ENCODE results near the gene PRR15. TPM values are rescaled to one million over a fixed set of nuclear protein-coding genes. Genes with fewer than 3 reads are reported as not detected.

Gene PRR15
- total and polyA plus RNA-seq, 2 of the 8 experiments (the other 6 are each of a cell fraction or from before 2014, with no cell fraction given): 4.9 to 7.9 TPM

DNA sequence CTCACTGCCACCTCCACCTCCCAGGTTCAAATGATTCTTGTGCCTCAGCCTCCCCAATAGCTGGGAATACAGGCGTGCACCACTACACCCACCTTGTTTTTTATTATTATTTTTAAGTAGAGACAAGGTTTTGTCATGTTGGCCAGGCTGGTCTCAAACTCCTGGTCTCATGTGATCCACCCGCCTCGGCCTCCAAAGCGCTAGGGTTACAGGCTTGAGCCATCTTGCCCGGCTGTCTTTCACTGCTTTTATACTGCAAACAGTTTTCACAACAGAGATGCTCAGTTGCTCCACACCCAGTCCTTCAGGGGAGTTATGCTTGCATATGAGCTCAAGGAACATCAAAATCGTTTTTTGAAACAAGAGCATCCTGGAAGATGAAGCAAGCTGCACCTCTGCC lies 1.3 kb upstream of the PRR15 start:
- Histone ChIP-seq H2BK15ac (ENCODE audit: low read length) (no peak overlapping the region), H4K20me1 (replicated peaks in 1 of 2; ENCODE audit: control insufficient read depth in 1 of 2, insufficient read depth in 2 of 2, low read length in 2 of 2) (no peaks in the 10 kb centered on the region), H4K5ac (ENCODE audit: insufficient read length, low read depth, low read length) (no peak overlapping the region), H3K9ac (replicated peaks in 1 of 4; ENCODE audit: extremely low read depth in 1 of 4, low read depth in 3 of 4, low read length in 3 of 4) (no peak overlapping the region), H2BK120ac (replicated peaks; ENCODE audit: low read depth, low read length) (no peak overlapping the region), H3K56ac (replicated peaks; ENCODE audit: insufficient read length, low read depth, low read length) (no peak overlapping the region), H3K79me2 (ENCODE audit: control insufficient read depth in 1 of 2, insufficient read depth in 2 of 2, low read length in 2 of 2) (no peaks in the 10 kb centered on the region), H3K4me3 (ENCODE audit: extremely low read depth in 1 of 4, insufficient read depth in 2 of 4, low read depth in 3 of 4, low read length in 4 of 4) (peak overlapping the region in 2 of 4 experiments; percentile 88 to 96; a peak in 3 of 8 replicates), H2BK12ac (ENCODE audit: low read depth, low read length) (no peak overlapping the region), H3K4me2 (ENCODE audit: insufficient read depth in 1 of 2, low read depth in 2 of 2, low read length in 2 of 2) (peak overlapping the region; percentile 64 to 100), H4K8ac (ENCODE audit: extremely low read depth, insufficient read depth, low read length) (no peak overlapping the region), H3K18ac (ENCODE audit: extremely low read depth, low read length) (peak overlapping the region; percentile 17; the same call in 1 of the 2 replicates), H3K27ac (ENCODE audit: low read depth, low read length) (no peak overlapping the region), H3K23me2 (ENCODE audit: low read depth, low read length) (peaks cover 22% of the 10 kb centered on the region), H3K79me1 (ENCODE audit: low read depth, low read length) (no peaks in the 10 kb centered on the region), H3K9me3 (ENCODE audit: insufficient read depth in 2 of 2, low read depth in 1 of 2, low read length in 1 of 2) (no peaks in the 10 kb centered on the region), H3K4me1 (replicated peaks in 1 of 4; ENCODE audit: control insufficient read depth in 3 of 4, insufficient read depth in 4 of 4, low read length in 3 of 4) (peaks cover 5 to 27% (median 14%) of the 10 kb centered on the region in 4 experiments), H3K36me3 (ENCODE audit: control insufficient read depth in 2 of 4, insufficient read depth in 4 of 4, low read length in 3 of 4) (peaks cover 0 to 1% (median 0%) of the 10 kb centered on the region in 4 experiments; a peak in 1 of 8 replicates), H3K27me3 (replicated peaks in 1 of 4; ENCODE audit: control insufficient read depth in 3 of 4, extremely low read depth in 1 of 4, insufficient read depth in 3 of 4, low read length in 3 of 4) (peaks cover 0 to 23% (median 23%) of the 10 kb centered on the region in 4 experiments; a peak in 6 of 7 replicates), H2AFZ (ENCODE audit: low read length) (no peak overlapping the region), H3K14ac (ENCODE audit: insufficient read length) (no peak overlapping the region), H3K4ac (replicated peaks; ENCODE audit: insufficient read length, low read depth, low read length) (no peak overlapping the region), H2BK5ac (ENCODE audit: low read depth, low read length) (no peak overlapping the region), H2AK5ac (ENCODE audit: low read depth, low read length) (no peak overlapping the region), H4K91ac (replicated peaks; ENCODE audit: insufficient read length, low read length) (no peak overlapping the region), H3K23ac (ENCODE audit: insufficient read length) (no peak overlapping the region), H2BK20ac (ENCODE audit: low read length) (no peak overlapping the region)
- 71% methylated on average over 6 of the region's 6 CpGs; no CpG with 5 or more reads in 1 of the 2 experiments for WGBS, 2 experiments (ENCODE audit: extremely low coverage in 1 of 2, insufficient coverage in 1 of 2, insufficient read length in 1 of 2, insufficient replicate concordance in 2 of 2, low coverage in 1 of 2, low lambda C conversion rate in 2 of 2, missing lambda C conversion rate in 1 of 2)
- ChIA-PET POLR2A (ENCODE audit: partially characterized antibody) (interaction anchor here (0.5 to 0.6 kb wide), 2 partner anchors 56 to 75 kb away, joined by 3 to 4 read pairs; no protein-coding TSS in a partner anchor), CTCF (ENCODE audit: partially characterized antibody) (interaction anchor here (1.8 kb wide), 1 partner anchor 9 kb away, joined by 4 read pairs; no protein-coding TSS in a partner anchor)
- no peak for TF ChIP-seq SIN3A (conservative IDR thresholded peaks at IDR 0.05 in 1 of 2, IDR thresholded peaks at IDR 0.05 in 1 of 2; ENCODE audit: low read depth in 1 of 2, low read length in 2 of 2)
- no peak for TF ChIP-seq SUZ12 (IDR thresholded peaks at IDR 0.05; ENCODE audit: low read length)
- no peak for TF ChIP-seq MAFK (IDR thresholded peaks at IDR 0.05; ENCODE audit: low read depth, low read length)
- no peak for TF ChIP-seq RXRA (IDR thresholded peaks at IDR 0.05; ENCODE audit: insufficient read depth, low read depth, low read length)
- TF ChIP-seq, protein P1, sequence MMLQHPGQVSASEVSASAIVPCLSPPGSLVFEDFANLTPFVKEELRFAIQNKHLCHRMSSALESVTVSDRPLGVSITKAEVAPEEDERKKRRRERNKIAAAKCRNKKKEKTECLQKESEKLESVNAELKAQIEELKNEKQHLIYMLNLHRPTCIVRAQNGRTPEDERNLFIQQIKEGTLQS (IDR thresholded peaks at IDR 0.05; ENCODE audit: insufficient read depth, low read depth, low read length): no peak
- TF ChIP-seq, protein P2, sequence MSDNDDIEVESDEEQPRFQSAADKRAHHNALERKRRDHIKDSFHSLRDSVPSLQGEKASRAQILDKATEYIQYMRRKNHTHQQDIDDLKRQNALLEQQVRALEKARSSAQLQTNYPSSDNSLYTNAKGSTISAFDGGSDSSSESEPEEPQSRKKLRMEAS (IDR thresholded peaks at IDR 0.05): no peak
- no peak for TF ChIP-seq CREB1 (IDR thresholded peaks at IDR 0.05)
- no peak for TF ChIP-seq KDM4A (IDR thresholded peaks at IDR 0.05; ENCODE audit: low read depth, low read length, severe bottlenecking)
- no peak for TF ChIP-seq POLR2A (IDR thresholded peaks at IDR 0.05; ENCODE audit: control extremely low read depth in 1 of 2, low read depth in 2 of 2, low read length in 2 of 2)
- TF ChIP-seq ASH2L (IDR thresholded peaks at IDR 0.05; ENCODE audit: low read length): no peak
- no peak for TF ChIP-seq BRCA1 (IDR thresholded peaks at IDR 0.05; ENCODE audit: low read depth, low read length)
- no peak for TF ChIP-seq SRF (IDR thresholded peaks at IDR 0.05; ENCODE audit: low read depth, low read length)
- DNase-seq (ENCODE audit: low read depth in 1 of 2, low spot score in 2 of 2): no peak
- FAIRE-seq: no peak

All from H1 (cell line).